Memory B cell (primary cell): ENCODE data around the gene OR1S1.

ENCODE experiments used
- ATAC-seq: fragments of 150-1000 bp; cut with Tn5 transposase; 2 replicates; pipeline ENCODE4 v1.10.0; 2021; ENCODE audit warnings: low read depth, mild to moderate bottlenecking, moderate library complexity
- DNase-seq, 2 donors: peaks; one replicate each; pipeline ENCODE4 v3.0.0; 2022; ENCODE audit warnings: low spot score in 2 of 2
- H3K27ac Mint-ChIP-seq: one replicate; pipeline ENCODE4 v1.8.0; 2022; ENCODE audit warnings: mild to moderate bottlenecking, moderate library complexity, mixed read lengths
- H3K27me3 Mint-ChIP-seq: one replicate; pipeline ENCODE4 v1.8.0; 2022; ENCODE audit warnings: mixed read lengths
- H3K36me3 Mint-ChIP-seq: one replicate; pipeline ENCODE4 v1.8.0; 2022; ENCODE audit warnings: mild to moderate bottlenecking, mixed read lengths
- H3K4me1 Mint-ChIP-seq: one replicate; pipeline ENCODE4 v1.8.0; 2022; ENCODE audit warnings: mixed read lengths
- H3K4me3 Mint-ChIP-seq: one replicate; pipeline ENCODE4 v1.8.0; 2022; ENCODE audit warnings: mild to moderate bottlenecking, moderate library complexity, mixed read lengths
- H3K9me3 Mint-ChIP-seq: one replicate; pipeline ENCODE4 v1.8.0; 2022; ENCODE audit warnings: mixed read lengths

OR1S1 gene

DNA sequence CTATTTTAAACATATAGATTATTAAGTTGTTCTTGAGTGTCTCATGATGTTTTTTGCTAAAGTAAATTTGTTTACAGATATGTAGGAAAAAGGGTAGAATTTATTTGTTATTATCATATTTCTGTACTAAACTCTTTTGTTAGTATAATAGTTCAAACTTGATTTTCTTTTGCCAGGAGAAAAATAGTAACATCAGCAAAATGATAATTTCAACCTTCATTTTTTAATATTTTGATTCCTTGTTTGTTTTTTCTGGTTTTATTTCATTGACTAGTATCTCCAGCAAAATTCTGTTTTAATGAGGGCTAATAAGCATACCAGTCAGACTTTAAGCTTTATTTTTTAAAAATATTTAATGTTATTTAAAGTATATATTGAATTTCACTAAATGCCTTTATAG is 4.0 kb downstream of the OR1S1 start:
- no peak overlapping the region for H3K27ac Mint-ChIP-seq
- no peaks in the 10 kb centered on the region for H3K4me1 Mint-ChIP-seq
- peaks cover 3% of the 10 kb centered on the region for H3K36me3 Mint-ChIP-seq
- DNase-seq (no peak), ATAC-seq (no peak)
- H3K9me3 Mint-ChIP-seq, result no peaks in the 10 kb centered on the region
- no peak overlapping the region for H3K4me3 Mint-ChIP-seq
- peaks cover 13% of the 10 kb centered on the region for H3K27me3 Mint-ChIP-seq

DNA sequence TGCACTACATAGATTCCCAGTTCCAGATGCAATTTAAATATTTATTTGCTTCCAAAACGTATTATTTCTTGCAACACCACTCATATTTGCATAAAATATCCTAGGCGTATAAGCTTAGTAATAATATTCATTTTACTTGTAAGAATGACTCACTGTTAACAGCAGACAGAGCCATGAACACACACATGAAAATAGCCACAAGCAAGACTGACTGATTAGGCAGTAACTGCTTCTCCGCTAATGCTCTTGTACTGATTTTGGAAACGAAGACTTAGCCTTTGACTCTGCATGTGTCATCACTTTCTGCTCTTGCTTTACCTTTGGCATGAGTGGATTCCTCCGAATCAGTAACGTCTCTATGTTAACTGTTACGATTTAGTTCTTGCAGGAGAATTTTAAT is 10.2 kb downstream of the OR1S1 start:
- no peaks in the 10 kb centered on the region for H3K36me3 Mint-ChIP-seq
- no peak for DNase-seq
- no peak for ATAC-seq
- H3K4me1 Mint-ChIP-seq, result no peaks in the 10 kb centered on the region
- no peak overlapping the region for H3K4me3 Mint-ChIP-seq
- no peaks in the 10 kb centered on the region for H3K9me3 Mint-ChIP-seq
- no peak overlapping the region for H3K27ac Mint-ChIP-seq
- H3K27me3 Mint-ChIP-seq, result peaks cover 10% of the 10 kb centered on the region

DNA sequence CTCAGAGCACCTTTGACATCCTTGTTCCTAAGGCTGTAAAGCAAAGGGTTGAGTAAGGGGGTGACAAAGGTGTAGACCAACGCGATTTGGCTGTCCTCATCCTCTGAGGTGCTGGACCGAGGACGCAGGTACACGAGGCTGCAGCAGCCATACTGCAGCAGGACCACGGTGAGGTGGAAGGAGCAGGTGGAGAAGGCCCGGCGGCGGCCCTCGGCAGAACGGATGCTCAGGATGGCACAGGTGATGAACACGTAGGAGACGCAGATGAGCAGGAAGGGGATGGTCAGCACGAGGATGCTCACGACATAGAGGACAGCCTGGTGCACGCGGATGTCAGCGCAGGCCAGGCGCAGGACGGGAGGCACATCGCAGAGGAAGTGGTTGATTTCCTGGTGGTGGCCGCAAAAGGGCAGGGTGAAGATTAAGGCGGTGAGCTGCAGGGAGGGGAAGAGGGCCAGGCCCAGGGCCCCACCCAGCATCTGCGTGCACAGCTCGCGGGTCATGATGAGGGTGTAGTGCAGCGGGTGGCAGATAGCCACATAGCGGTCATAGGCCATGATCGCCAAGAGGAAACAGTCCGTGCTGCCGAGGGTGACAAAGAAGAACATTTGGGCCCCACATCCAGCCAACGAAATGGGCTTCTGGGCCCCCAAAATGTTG is 15.6 kb downstream of the OR1S1 start:
- no peak overlapping the region for H3K27ac Mint-ChIP-seq
- DNase-seq (no peak), ATAC-seq (no peak)
- peaks cover 9% of the 10 kb centered on the region for H3K27me3 Mint-ChIP-seq
- H3K36me3 Mint-ChIP-seq, result no peaks in the 10 kb centered on the region
- no peaks in the 10 kb centered on the region for H3K4me1 Mint-ChIP-seq
- no peak overlapping the region for H3K4me3 Mint-ChIP-seq
- H3K9me3 Mint-ChIP-seq, result peaks cover 4% of the 10 kb centered on the region

DNA sequence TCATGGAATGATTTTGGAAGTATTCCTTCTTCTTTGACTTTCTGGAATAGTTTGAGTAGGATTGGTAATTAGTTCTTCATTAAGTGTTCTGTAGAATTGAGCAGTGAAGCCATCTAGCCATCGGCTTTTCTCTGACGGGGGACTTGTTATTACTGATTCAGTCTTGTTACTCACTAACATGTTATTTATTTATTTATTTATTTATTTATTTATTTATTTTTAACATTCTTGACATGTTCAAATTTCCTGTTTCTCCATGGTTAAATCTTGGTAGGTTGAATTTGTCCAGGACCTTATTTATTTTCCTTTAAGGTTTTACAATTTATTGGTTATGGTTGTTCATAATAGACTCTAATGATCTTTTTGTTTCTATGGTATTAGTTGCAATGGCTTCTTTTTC is 31.4 kb downstream of the OR1S1 start:
- H3K9me3 Mint-ChIP-seq, result peaks cover 8% of the 10 kb centered on the region
- peaks cover 10% of the 10 kb centered on the region for H3K27me3 Mint-ChIP-seq
- ATAC-seq (no peak), DNase-seq (no peak)
- H3K4me3 Mint-ChIP-seq, result no peak overlapping the region
- peaks cover 2% of the 10 kb centered on the region for H3K36me3 Mint-ChIP-seq
- H3K27ac Mint-ChIP-seq, result no peak overlapping the region
- no peaks in the 10 kb centered on the region for H3K4me1 Mint-ChIP-seq

DNA sequence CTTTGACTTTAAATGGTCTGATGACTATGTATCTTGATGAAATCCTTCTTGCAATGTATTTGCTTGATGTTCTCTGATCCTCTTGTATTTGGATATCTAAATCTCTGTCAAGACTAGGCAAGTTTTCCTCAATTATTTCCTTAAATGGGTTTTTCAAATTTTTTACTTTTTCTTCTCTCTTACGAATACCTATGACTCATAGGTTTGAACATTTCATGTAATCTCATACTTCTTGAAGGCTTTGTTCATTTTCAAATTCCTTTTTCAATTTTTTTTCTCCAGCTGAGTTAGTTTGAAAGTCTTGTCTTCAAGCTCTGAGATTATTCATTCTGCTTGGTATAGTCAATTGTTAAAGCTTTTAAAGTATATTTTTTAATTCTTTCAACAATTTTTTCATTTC is 42.4 kb downstream of the OR1S1 start:
- H3K4me3 Mint-ChIP-seq, result no peak overlapping the region
- DNase-seq (no peak), ATAC-seq (no peak)
- H3K27ac Mint-ChIP-seq, result no peak overlapping the region
- no peaks in the 10 kb centered on the region for H3K4me1 Mint-ChIP-seq
- H3K36me3 Mint-ChIP-seq, result peaks cover 2% of the 10 kb centered on the region
- peaks cover 15% of the 10 kb centered on the region for H3K9me3 Mint-ChIP-seq
- no peaks in the 10 kb centered on the region for H3K27me3 Mint-ChIP-seq

DNA sequence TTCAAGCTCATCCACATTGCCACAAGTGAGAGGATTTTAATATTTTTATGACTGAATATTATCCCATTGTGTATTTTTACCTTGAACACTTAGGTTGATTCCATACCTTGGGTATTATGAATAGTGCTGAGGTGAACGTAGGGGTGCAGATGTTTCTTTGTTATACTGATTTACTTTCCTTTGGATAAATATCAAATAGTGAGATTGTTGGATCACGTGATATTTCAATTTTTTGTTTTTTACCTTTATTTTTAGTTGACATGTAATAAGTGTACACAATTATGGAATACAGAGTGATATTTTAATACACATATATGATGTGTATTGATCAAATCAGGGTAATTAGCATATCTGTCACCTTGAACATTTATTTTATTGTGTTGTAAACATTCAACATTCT is 47.5 kb downstream of the OR1S1 start:
- Mint-ChIP-seq H3K4me1 (no peaks in the 10 kb centered on the region), H3K27ac (no peak overlapping the region), H3K27me3 (no peaks in the 10 kb centered on the region), H3K4me3 (no peak overlapping the region), H3K9me3 (peaks cover 4% of the 10 kb centered on the region), H3K36me3 (no peaks in the 10 kb centered on the region)
- no peak for DNase-seq
- no peak for ATAC-seq
